SK-N-SH (cell line): Measurements from ENCODE around the gene CHSY1. TPM values are rescaled to one million over a fixed set of nuclear protein-coding genes. Genes with fewer than 3 reads are reported as not detected.

Source experiments
- CTCF ChIA-PET: fragments of 300-600, 350-600 bp; formaldehyde crosslinking; extraction: SDS; loops from one replicate; lab custom pipeline; 2021; lab: Yijun Ruan, JAX
- POLR2A ChIA-PET: fragments of 350-600 bp; sonication (Branson Sonifier 250); formaldehyde crosslinking; extraction: SDS; loops from one replicate; lab custom pipeline; 2020; ENCODE audit warnings: antibody characterized with exemption, inconsistent platforms; lab: Yijun Ruan, JAX
- DNase-seq: peaks from one replicate; pipeline ENCODE4 v3.0.0; 2012
- H2AFZ ChIP-seq: fragments of 200-600 bp; sonication (generic); 2 replicates; pipeline ENCODE4 v1.8.1; 2016; ENCODE audit warnings: antibody characterized with exemption, mild to moderate bottlenecking, low read depth
- H3F3A ChIP-seq: fragments of 200-600 bp; sonication (generic); replicated peaks from 2 replicates; pipeline ENCODE3; 2016; ENCODE audit warnings: antibody characterized with exemption, mild to moderate bottlenecking; ENCODE audit not compliant: insufficient read depth
- H3K27ac ChIP-seq, 2 experiments: fragments of 200-500 bp in 1 of 2; fragments of 200-600 bp in 1 of 2; sonication (Bioruptor generic) in 1 of 2; sonication (generic), shearing (Covaris generic) in 1 of 2; 2 replicates each; pipeline versions ENCODE4 v1.5.1 to v1.6.1; 2014 to 2016; ENCODE audit warnings: low read depth in 2 of 2, inconsistent platforms in 1 of 2, low read length in 1 of 2, mild to moderate bottlenecking in 1 of 2, mixed read lengths in 1 of 2
- H3K27me3 ChIP-seq: fragments of 200-600 bp; sonication (generic), shearing (Covaris generic); 2 replicates; pipeline ENCODE4 v1.6.1; 2016; ENCODE audit warnings: mixed run types; ENCODE audit not compliant: insufficient read depth
- H3K36me3 ChIP-seq, 2 experiments: fragments of 200-500 bp in 1 of 2; fragments of 200-600 bp in 1 of 2; sonication (Bioruptor generic) in 1 of 2; sonication (generic) in 1 of 2; replicated peaks in 1 of 2; 2 replicates each; pipeline versions ENCODE3 to v1.5.1; 2014 to 2016; ENCODE audit warnings: low read length in 1 of 2, mild to moderate bottlenecking in 1 of 2; ENCODE audit not compliant: insufficient read depth in 2 of 2, control insufficient read depth in 1 of 2
- H3K4me1 ChIP-seq, 2 experiments: fragments of 200-500 bp in 1 of 2; fragments of 200-600 bp in 1 of 2; sonication (Bioruptor generic) in 1 of 2; sonication (generic), shearing (Covaris generic) in 1 of 2; 2 replicates each; pipeline versions ENCODE4 v1.5.1 to v1.6.1; 2014 to 2016; ENCODE audit warnings: low read depth in 1 of 2, low read length in 1 of 2, mixed run types in 1 of 2; ENCODE audit not compliant: insufficient read depth in 2 of 2, control insufficient read depth in 1 of 2
- H3K4me2 ChIP-seq: fragments of 200-600 bp; sonication (generic), shearing (Covaris generic); 2 replicates; pipeline ENCODE4 v1.6.1; 2017; ENCODE audit warnings: mixed run types
- H3K4me3 ChIP-seq, 2 experiments: fragments of 200-500 bp in 1 of 2; fragments of 200-600 bp in 1 of 2; sonication (Bioruptor generic) in 1 of 2; sonication (generic), shearing (Covaris generic) in 1 of 2; 2 replicates each; pipeline versions ENCODE4 v1.5.1 to v1.8.1; 2014 to 2016; ENCODE audit warnings: low read depth in 2 of 2, inconsistent platforms in 1 of 2, low read length in 1 of 2, mild to moderate bottlenecking in 1 of 2, mixed read lengths in 1 of 2, moderate library complexity in 1 of 2
- H3K79me2 ChIP-seq: fragments of 200-600 bp; sonication (generic); 2 replicates; pipeline ENCODE4 v1.8.1; 2017; ENCODE audit warnings: mild to moderate bottlenecking; ENCODE audit not compliant: insufficient read depth
- H3K9ac ChIP-seq: fragments of 200-600 bp; sonication (generic); 2 replicates; pipeline ENCODE4 v1.6.1; 2017; ENCODE audit warnings: mixed run types
- H3K9me2 ChIP-seq: fragments of 200-600 bp; sonication (generic); 2 replicates; pipeline ENCODE4 v1.6.1; 2017; ENCODE audit warnings: mixed run types
- H3K9me3 ChIP-seq: fragments of 200-600 bp; sonication (generic); 2 replicates; pipeline ENCODE4 v1.6.1; 2017; ENCODE audit warnings: mixed run types, mild to moderate bottlenecking, moderate library complexity
- H4K20me1 ChIP-seq: fragments of 200-600 bp; sonication (generic); 2 replicates; pipeline ENCODE4 v1.6.1; 2017; ENCODE audit warnings: mild to moderate bottlenecking, mixed run types; ENCODE audit not compliant: insufficient read depth
- ELF1 ChIP-seq: IDR thresholded peaks from 2 replicates; pipeline ENCODE4 v1.4.0; 2012
- EZH2phosphoT487 ChIP-seq: fragments of 200-600 bp; sonication (generic); IDR thresholded peaks from 2 replicates; pipeline ENCODE4 v1.6.1; 2017; ENCODE audit warnings: low read depth, mixed run types, mild to moderate bottlenecking, antibody characterized with exemption, moderate library complexity, borderline replicate concordance
- GATA2 ChIP-seq: sonication (generic); formaldehyde crosslinking; IDR thresholded peaks from 2 replicates; pipeline ENCODE4 v1.5.0; 2020; ENCODE audit warnings: mild to moderate bottlenecking, missing genetic modification reagents
- MEF2A ChIP-seq: IDR thresholded peaks from 2 replicates; pipeline ENCODE4 v1.4.0; 2012; ENCODE audit warnings: low read depth, borderline replicate concordance
- NFIC ChIP-seq: IDR thresholded peaks from 2 replicates; pipeline ENCODE4 v1.4.0; 2012; ENCODE audit warnings: borderline replicate concordance
- PBX3 ChIP-seq: IDR thresholded peaks from 2 replicates; pipeline ENCODE4; 2012
- SIN3A ChIP-seq: IDR thresholded peaks from 2 replicates; pipeline ENCODE4 v1.6.1; 2012; ENCODE audit warnings: low read depth, mild to moderate bottlenecking, low read length, moderate library complexity, borderline replicate concordance
- SMC3 ChIP-seq: IDR thresholded peaks from 2 replicates; pipeline ENCODE4 v1.6.1; 2012; ENCODE audit warnings: low read depth, low read length, improper control_type of control experiment
- TAF1 ChIP-seq: IDR thresholded peaks from 2 replicates; pipeline ENCODE4 v1.6.1; 2012; ENCODE audit warnings: low read depth, mild to moderate bottlenecking, low read length, moderate library complexity, borderline replicate concordance
- USF1 ChIP-seq: IDR thresholded peaks from 2 replicates; pipeline ENCODE4 v1.4.0; 2012; ENCODE audit warnings: low read depth, borderline replicate concordance
- YY1 ChIP-seq: IDR thresholded peaks from 2 replicates; pipeline ENCODE4 v1.4.0; 2012; ENCODE audit warnings: low read depth, mild to moderate bottlenecking
- WGBS: methylation state at CpG from one replicate; pipeline ENCODE4 v1.1.6; 2017; ENCODE audit warnings: low lambda C conversion rate; 5-methylcytosine and 5-hydroxymethylcytosine counted together
- polyA plus RNA-seq, 3 experiments: library from polyadenylated mRNA; depleted of rRNA; stranded (reverse); fragments of >200 nt; gene quantifications; 2 replicates each; pipeline ENCODE4 v1.2.3, GENCODE V29; 2012

CHSY1 gene
- polyA plus RNA-seq, 1 of the 3 experiments (the other 2 are of a cell fraction) = 15.7 TPM

- Histone ChIP-seq H2AFZ (no peak overlapping the region), H3K4me1 (peaks cover 22 to 48% of the 10 kb centered on the region in 2 experiments), H3K27ac (no peak overlapping the region), H3K27me3 (no peaks in the 10 kb centered on the region), H3K9me2 (no peaks in the 10 kb centered on the region), H3K36me3 (no peaks in the 10 kb centered on the region), H4K20me1 (peaks cover 71% of the 10 kb centered on the region), H3F3A (peaks cover 17% of the 10 kb centered on the region), H3K79me2 (peaks cover 88% of the 10 kb centered on the region), H3K4me2 (no peak overlapping the region), H3K4me3 (no peak overlapping the region), H3K9ac (no peak overlapping the region), H3K9me3 (no peaks in the 10 kb centered on the region)
- no peak for DNase-seq
- ChIA-PET CTCF (no interaction called here), POLR2A (no interaction called here)
- 91% methylated on average over 12 of the region's 12 CpGs for WGBS
- TF ChIP-seq EZH2phosphoT487 (no peak), GATA2 (peak; percentile 17; the same call in 1 of the 2 replicates)
Observed at GRCh38 chr15:101206176-101206591, 45.7 kb downstream of the CHSY1 start.

DNA sequence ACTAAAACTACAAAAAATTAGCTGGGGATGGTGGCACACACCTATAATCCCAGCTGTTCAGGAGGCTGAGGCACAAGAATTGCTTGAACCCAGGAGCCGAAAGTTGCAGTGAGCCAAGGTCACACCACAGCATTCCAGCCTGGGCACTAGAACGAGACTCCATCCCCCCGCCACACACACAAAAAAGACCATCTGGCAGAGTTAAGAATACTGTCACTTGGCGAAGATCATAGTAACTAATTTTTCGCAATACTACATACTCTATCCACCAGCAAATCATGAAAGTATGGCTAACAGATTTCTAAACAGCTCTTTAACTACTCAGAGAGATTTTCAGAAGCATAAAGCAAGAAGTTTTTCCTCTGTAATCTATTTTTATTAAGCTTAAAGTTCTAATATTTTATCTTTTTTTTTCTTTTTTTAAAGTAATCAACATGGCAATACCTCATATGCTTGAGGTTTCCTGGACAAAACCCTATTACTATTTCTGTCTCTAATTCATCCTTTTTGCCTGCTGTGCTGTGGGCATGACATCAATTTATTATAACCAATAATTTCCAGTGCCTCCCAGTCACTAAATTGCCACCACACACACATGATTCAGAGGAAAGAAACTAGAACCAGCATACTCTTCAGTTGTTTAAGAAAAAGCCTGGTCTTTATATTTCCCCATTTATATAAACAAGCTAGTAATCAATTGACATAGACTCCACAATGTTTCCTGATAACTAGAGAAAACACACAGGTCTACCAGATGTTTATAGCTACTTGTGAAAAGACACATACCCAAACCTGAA is 46.9 kb downstream of the CHSY1 start:
- H3K27me3 ChIP-seq = no peaks in the 10 kb centered on the region
- H3F3A ChIP-seq = peaks cover 19% of the 10 kb centered on the region
- H4K20me1 ChIP-seq = peaks cover 66% of the 10 kb centered on the region
- H2AFZ ChIP-seq = no peak overlapping the region
- no peaks in the 10 kb centered on the region for H3K9me3 ChIP-seq
- ChIA-PET CTCF (interaction anchor here (0.6 to 1.4 kb wide), 6 partner anchors 17 to 1149 kb away, joined by 3 read pairs; no protein-coding TSS in a partner anchor), POLR2A (no interaction called here)
- H3K79me2 ChIP-seq = peaks cover 87% of the 10 kb centered on the region
- WGBS = 95% methylated on average over 5 of the region's 5 CpGs
- H3K4me3 ChIP-seq = no peak overlapping the region
- H3K4me1 ChIP-seq = peaks cover 20 to 48% of the 10 kb centered on the region in 2 experiments
- H3K27ac ChIP-seq = 0 out of 4 replicates have a peak overlapping the region, but pooled peaks of 1 of the 2 experiments have one; percentile 11
- H3K4me2 ChIP-seq = no peak overlapping the region
- TF ChIP-seq PBX3 (no peak), SIN3A (no peak), YY1 (no peak), TAF1 (no peak), GATA2 (no peak), USF1 (no peak), ELF1 (no peak), SMC3 (no peak), MEF2A (no peak), NFIC (no peak)
- no peaks in the 10 kb centered on the region for H3K9me2 ChIP-seq
- H3K36me3 ChIP-seq = no peaks in the 10 kb centered on the region
- H3K9ac ChIP-seq = no peak overlapping the region
- DNase-seq = no peak
